A549 treated with DMSO at 1 μM for 4 hours (cell line): ENCODE results near the gene C5orf22. TPM values are rescaled to one million over a fixed set of nuclear protein-coding genes. Genes with fewer than 3 reads are reported as not detected.

ENCODE experiments used
- total RNA-seq: library from RNA; stranded (reverse); fragments of 200-300 nt; extraction: Qiagen RNA extraction; gene quantifications from 5 replicates; pipeline ENCODE4 v1.2.3, GENCODE V29; 2022; ENCODE audit warnings: low read depth

Gene C5orf22
- 12.3 to 16.0 TPM (median 14.6 TPM) in 5 replicates for total RNA-seq

DNA sequence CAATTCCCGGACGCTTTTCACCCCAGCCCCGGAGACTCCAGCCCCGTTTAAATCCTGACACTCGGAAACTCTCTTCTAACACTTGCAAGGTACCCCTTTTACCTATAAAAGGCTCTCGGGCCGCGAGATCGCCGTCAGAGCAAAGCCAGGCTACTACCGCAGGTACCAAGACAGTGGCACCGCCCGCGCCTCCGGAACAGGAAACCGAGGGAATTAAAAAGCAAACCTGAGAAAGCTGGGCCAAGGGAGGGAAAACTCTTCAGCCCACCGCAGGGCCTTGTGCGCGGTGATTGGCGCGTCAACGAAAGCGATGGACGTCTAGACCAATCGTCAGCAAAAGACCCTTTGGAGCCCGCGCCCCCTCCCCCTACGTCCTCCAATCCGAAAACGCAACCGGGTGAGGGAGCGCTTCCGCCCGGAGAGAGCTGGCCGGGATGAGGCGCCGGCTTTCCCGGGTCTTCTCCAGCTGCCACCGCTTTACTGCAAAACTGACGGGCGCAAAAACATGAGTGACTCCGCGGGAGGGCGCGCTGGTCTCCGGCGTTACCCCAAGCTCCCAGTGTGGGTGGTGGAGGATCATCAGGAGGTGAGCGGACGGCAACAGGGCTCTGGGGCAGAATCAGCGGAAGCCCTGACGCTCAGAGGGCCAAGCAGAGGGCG lies at the start of gene C5orf22, which contains the start of gene DROSHA:
TSS of gene C5orf22 (plus strand) at position 414 of the 660 bp plus-strand sequence. CDS start at position 506, 92 bp downstream.
TSS of gene DROSHA (minus strand) at position 206 of the 660 bp plus-strand sequence. CDS start 3,034 bp downstream, outside the sequence.

Other genes with a start within 250 kb of the C5orf22 start
- gene DROSHA, start 208 bp upstream of the C5orf22 start, total RNA-seq: 34.4 to 46.6 TPM (median 44.2 TPM) in 5 replicates
- 0.05 to 0.84 TPM (median 0.15 TPM) in 5 replicates for gene PDZD2, start 106.8 kb downstream of the C5orf22 start, total RNA-seq